NCI-H226 (cell line): ENCODE measurements around the gene FAM227A.

ENCODE experiments used
- DNase-seq: peaks from one replicate; pipeline ENCODE4 v3.0.0-alpha.2; 2015

Gene FAM227A

DNA sequence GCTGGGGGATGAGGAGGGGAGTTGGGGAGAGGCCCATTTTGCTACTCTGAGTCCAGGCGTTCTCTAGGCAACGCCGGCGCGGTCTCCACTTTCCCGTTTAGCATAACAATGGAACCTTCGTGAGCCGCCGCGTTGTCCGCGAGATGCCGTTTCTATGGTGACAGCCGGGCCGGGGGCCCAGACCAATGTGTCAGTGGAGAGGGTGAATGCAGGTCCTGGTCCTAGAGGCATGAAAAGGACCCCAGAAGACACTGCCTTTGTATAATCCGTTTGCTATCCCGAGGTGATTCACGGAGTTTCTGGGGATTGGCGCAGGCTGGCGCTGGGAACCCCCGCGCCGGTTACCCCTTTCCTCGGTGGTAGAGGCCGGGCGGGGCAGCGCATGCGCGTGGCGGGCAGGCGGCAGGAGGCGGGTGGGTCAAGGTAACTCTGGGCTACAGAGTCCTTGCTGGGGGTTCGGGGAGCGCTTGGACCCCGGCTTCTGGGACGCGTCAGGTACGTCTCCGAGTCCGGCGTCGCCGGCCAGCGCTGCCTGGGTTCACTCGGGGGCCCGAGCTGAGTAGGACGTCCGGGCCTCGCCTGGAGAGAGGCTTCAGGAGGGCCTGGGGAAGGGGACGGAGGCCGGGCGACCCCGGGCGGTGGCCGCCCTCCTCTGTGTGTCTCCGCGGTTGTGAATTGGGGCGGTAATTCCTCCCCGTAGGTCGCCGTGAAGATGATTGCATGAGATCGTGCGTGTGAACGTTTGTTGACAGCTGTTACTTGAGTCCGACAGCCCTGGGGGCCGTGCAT lies at the start of gene FAM227A, which contains the start of gene CBY1:
Gene FAM227A (minus strand): TSS at position 137 of the 789 bp plus-strand sequence. CDS start 6,224 bp downstream, outside the sequence.
Gene CBY1 (plus strand): TSS at position 383 of the 789 bp plus-strand sequence. CDS start 11,417 bp downstream, outside the sequence.
- DNase-seq: peak; percentile 57

DNA sequence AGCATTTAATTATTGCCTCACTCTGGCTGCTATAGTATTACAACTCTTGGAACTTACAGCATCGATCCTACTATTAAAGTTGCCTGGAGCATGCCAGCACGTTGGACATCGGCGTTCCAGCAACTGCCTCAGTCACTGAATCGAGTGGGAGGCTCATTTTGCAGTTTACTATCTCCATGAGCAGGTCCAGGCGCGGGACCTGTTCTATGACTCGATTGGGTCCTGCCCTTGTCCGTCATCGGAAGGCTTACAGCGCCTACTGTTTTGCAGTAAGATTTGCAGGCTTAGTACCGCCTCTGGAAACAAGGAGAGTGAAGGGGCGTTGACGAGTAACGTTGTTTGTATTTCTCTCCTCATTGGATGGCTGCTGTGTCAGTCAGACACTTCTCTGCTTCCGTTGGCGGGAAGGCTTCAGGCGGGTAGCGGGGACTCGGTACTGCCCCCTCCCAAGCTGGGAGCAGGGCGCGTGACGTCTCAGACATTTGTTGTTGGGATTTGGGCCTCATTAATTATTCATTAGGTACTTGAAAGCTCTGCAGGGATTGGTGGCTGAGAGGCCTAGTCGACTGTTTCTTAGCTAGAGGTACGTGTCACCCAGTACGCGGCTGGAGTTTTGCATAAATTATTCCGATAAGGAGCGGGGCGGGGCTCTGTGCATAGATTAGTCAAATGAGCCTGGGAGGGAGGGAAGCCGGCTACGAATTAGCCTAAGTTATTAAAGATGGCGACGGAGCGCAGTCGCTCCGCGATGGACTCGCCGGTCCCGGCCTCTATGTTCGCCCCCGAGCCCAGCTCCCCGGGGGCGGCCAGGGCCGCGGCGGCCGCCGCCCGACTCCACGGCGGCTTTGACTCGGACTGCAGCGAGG lies 49.3 kb upstream of the FAM227A start, which contains the start of gene GTPBP1:
Gene GTPBP1 (plus strand): TSS at position 710 of the 866 bp plus-strand sequence. CDS start 12 bp downstream, at position 722.
- DNase-seq: peak; percentile 96

DNA sequence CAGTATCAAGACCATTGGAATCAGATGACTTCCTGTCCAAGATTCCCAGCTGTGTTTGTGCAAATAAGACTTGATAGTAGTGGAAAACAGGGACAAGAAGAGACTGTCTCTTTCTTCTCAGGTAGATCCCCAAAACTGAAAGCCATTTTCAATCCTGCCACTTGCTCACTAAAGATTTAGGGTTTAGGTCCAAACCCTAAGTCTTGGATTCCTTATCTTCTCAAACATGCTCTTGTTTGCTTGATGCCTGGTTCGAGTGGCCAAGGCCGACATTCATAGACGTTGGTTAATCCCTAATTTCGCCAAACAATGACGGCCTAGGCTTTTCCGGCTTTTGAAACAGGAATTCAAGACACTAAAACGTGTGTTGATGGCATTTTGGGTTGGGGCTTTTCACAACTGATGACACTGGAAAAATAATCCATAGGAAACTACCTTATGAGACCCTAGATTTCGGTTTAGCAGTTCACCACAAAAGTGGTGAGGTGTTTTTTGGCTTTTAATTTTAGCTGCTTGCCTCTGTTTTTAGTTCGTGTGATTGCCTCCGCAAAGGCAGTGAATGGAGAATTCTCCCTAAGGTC lies 48.6 kb upstream of the FAM227A start:
- DNase-seq: no peak

DNA sequence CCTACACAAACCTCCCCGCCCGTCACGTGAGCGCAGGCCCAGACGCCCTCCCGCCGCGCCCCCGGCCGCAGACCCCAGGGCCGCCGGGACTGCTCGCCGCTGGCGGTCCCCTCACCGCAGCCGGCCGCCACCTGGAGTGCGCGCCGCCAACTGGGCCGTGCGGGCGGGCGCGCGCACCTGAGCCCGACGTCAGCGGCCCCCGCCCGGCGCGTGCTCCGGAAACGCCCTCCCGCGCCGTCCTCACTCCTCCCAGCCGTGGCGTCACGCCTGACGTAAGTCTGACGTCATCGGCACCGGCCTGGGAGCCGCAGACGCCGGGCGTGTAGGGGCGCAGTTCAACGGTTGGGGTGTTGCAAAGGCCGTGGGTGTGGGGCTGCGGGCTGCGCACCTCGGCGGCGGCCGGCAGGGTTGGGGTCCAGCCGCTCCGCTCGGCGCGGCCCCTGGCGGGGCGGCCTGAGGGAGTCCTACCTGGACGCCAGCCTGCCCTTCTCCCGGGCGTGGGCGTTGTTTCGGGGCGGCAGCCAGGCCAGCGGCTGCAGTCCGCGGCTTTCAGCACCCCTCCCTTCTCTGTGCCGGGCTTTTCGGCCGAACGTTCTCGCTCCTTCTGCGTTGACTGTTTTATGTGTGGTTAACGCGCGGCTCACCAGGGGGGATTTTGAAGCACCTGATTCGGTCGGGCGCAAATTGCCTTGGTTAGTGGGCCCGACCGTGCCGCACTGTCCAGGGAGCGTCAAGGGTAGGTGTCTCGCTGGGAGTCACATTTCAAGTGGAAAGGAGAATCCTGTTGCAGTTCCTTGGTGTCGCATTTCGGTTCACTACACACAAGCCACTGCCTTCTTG lies 44.8 kb upstream of the FAM227A start, which contains the start of gene JOSD1:
Gene JOSD1 (minus strand): TSS at position 155 of the 840 bp plus-strand sequence. CDS start 956 bp downstream, outside the sequence.
- DNase-seq: peak; percentile 84

DNA sequence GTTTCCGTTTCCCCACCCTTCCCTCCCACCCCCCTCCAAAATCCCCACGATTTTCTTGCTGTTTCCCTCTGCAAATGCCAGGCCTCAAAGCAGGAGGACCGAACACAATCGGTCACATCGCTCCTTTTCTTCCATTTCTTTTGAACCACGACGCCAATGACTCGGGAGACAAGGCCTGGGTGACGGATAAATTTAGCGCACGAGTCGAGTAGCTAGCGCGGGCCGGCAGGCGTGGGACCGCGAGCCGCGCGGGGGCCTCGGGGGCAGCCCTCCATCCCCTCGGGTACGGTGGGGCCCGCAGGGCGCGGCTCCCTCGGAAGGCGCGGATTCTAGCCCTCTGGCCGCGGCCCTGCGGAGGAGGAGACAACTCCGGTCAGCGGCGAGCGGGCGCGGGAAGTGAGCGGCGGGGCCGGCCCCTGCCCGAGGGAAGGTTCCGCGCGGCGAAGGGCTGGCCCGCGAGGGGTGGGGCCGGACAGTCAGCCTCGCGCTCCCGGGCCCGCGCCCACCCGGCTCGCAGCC lies 44.1 kb upstream of the FAM227A start:
- peak; percentile 55 for DNase-seq

DNA sequence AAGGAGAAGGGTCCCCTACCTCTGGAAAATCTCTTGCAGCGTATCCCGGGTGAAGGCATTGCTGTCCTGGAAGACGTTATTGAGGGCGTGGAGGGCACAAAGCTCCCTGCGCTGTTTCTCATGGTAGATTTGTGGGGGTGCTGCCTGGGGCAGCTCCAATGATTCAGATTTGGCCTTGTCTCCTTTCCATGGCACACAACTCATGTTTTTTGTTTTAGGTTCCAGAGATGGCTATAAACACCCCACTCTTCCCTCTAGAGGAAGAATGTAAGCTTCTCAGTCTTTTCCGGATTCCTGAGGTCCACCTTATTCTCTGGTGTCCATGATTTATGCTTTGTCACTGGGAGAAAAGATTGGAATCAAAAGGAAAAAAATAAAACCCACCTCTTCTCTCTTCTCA lies 43.6 kb upstream of the FAM227A start:
- no peak for DNase-seq

DNA sequence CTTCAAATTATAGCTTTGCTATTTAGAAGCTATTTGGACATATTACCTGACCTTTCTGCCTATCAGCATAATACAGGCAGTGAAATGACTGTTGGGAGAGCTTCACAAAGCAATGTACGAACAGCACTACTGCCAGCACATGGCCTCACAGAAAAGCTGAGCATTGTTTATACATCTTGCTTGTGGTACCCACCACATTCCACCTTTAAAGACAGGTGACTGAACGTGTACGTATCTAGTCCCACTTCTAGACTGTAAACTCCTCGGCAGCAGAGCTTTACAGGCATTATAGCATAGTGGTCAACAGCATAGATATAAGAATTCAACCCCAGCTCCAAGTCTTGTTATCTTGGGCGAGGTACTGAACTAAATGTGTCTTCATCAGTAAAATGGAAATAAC lies 43.0 kb upstream of the FAM227A start:
- no peak for DNase-seq

DNA sequence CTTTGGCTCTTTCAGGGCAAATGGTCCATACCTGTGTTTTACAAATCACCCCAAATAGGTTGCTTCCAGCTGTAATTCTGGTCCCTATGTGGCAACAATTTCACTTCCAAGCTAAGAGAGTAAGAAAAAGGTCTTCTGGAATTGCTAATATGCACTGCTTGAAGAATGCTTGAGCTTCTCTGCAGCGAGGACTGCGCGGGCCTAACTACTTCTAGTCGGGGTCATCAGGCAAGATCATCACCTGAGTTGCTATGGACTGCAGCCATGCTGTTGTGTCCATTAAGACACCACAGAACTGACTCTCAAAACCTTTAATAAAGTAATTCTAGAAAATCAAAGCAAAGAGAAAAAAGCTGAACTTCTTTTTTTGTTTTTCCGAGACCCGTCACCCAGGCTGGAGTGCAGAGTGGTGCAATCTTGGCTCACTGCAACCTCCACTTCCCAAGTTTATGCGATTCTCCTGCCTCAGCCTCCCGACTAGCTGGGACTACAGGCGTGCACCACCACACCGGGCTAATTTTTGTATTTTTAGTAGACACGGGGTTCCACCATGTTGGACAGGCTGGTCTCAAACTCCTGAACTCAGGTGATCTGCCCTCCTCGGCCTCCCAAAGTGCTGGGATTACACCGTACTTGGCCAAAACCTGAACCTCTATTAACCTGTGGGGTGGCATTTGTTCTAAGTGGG lies 42.4 kb upstream of the FAM227A start:
- no peak for DNase-seq

DNA sequence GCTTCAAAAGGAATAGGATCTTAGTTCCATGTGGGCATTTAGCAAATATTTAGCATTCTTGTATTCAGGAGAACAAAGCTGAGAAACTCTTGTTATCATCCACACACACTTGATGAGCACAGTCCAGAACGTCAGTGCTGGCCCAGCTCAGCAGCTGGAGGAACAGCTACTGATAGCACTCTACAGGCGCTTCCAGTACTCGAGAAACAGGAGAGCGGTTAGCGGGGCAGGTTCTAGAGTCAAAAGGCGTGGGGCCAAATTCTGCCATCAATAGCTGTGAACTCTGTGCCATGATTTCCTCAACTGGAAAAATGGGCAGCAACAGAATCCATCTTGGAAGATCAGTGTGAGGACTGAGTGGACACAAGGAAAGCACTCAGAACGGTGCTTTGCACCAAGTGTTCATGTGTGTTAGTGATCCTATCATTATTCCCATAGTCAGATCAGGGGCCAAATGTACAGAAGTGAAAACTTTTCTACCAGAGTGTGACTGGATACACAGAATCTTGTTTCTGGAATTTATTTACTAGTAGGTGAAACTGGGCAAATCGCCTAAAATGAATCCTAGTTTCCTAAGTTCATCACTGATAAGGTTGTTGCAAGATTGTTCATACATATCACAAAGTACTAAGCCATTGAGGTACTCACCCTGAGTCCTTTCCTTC lies 41.4 kb upstream of the FAM227A start:
- DNase-seq: no peak

DNA sequence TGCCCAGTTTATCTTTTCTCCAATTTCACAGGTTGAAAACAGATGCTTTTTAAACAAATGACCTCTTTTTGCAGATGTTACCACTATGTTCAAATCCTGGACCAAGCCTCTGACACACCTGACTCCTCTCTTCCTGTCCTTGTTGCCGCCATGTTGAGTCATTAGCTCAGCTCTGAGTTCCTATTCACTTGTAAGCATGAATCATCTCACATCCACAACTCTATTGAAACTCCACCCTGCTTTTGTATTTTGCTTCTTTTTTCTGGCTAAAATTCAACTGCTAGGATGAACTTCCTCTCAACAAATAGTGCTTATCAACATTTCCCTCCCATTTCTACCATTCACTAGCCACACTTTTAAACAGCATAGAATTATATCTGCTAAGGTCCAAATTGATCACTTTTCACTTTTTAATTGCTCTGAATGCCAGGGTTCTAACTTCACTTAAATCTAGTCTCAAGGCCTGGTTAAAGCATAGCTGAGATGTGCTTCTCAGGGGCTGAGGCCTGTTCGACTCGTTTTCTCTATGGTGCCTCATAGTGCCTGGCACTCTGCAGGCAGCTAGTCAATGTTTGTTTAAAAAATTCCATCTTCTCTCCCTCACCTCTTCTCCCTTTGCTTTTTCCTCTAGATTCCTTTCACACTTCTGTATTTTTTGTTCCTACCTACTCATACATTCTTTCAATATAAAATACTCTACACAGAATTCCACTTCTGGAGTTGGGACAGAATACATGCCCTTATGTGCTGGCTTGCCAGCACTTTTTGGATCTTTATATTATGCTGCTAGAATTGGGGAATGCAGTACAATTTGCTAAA lies 40.6 kb upstream of the FAM227A start:
- DNase-seq: peak; percentile 79

DNA sequence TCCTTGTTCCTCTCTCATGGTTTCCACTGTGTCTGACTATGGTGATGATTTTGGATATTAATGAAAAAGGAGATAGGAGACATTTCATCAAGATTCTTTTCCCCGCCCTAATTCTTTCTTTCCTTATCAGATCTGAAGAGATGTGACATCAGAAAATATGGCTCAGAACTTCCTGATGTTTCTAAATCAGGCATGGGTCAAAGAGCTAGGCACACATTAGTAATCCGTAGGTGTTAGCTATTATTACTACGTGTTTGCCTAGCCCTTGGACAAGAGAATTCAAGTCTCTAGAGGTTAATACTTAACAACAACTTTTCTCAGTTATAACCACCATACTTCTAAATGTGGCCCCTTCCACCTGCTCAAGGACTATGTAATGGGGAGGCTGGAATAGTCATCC lies 38.7 kb upstream of the FAM227A start:
- no peak for DNase-seq

DNA sequence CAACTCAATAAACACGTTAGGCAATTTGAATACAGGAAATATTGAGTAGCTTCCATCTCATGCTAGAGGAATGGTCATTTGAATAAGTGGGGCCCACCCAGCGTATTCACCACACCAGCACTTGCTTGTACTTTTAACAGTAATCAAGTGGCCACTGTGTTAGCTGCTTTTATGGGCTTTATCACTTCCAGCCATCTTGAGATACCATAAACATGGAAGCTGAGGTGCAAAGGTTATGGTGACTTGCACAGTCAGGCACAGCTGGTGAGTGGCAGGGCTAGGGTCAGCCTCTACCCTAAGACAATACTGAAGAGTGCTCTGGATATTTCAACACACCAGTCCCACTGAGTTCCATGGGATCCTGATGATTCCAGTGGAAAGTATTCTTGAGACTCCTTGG lies 37.9 kb upstream of the FAM227A start:
- DNase-seq: no peak

DNA sequence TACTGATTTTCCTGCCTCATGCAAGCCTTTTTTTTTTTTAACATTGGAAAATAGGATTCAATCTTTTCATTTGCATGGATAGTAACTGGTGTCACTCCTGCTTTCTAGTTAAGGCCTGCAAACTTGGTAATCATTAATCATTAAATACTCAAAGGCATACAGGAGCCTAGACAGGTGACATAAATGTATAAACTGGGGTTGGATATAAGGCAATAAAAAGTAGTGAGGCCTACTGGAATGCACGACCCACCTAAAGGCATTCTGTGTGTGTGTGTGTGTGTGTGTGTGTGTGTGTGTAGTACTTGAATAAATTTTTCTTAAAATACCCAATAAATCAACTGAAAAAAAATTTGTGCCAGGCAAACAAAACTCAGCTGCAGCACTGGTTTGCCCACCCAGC lies 33.5 kb upstream of the FAM227A start:
- DNase-seq: no peak

DNA sequence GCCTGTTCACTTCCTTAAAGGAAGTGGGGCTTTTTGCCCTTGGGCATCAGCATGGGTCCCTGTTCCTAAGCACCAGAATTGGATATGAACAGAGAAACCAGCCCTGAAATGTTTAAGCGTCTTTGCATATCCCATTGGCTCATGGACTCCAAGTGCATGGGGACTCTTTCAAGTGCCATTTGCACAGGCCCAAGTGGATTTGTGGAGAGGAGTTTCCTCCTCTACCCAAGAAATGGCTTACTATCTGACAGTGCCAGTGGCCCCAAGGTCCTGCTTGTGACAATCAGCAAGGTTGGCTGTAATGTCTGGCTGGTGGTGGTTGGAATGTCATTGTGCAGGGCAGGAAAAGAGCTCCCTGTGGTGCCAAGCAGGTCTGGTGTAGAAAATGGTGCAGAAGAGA lies 29.6 kb upstream of the FAM227A start:
- no peak for DNase-seq

DNA sequence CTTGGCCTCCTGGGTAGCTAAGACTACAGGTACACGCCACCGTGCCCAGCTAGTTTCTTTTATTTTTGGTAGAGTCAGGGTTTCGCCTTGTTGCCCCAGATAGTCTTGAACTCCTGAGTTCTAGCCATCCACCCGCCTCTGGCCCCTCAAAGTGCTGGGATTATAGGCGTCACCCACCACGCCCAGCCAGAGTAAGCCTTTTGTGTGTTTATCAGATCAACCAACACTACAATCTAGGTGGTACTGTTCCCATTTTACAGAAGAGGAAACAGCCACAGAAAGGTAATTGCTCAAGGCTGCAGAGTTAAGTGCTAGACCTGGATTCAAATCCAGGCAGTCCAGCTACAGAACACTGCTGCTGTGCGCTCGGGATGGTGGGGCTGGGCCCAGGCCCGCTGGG lies 28.7 kb upstream of the FAM227A start:
- DNase-seq: no peak

DNA sequence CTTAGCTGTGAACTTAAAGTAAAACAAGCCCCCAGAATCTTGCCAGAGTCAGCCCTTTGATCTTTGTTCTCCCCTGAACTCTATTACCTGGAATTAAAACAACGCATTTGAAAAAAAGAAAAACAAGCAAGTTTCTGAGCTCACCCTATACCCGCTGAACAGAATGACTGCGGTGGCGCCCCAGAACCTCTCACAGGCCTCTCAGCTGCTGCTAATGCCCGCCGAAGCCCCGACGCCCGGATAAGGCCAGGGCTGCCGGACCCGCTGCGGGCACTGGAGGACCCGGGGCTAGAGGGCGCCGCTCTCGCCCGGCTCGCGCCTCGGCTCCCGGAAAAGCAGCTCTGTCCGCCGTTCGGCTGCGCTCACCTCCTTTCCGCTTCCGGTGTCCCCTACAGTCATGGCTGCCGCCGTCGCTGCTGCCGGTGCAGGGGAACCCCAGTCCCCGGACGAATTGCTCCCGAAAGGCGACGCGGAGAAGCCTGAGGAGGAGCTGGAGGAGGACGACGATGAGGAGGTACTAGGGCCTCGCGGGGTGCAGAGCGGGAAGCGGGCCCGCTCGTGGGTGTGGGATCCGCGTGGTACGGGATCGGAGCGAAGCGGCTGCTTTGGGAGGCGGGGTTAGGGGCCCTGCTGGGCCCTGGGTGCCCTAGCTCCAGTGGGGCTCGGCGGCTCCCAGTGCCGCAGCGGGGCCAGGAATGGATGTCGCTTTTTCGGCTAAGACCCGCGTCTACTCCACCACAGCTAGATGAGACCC lies 25.6 kb upstream of the FAM227A start, which contains the start of gene TOMM22:
Gene TOMM22 (plus strand): TSS at position 376 of the 754 bp plus-strand sequence. CDS start 22 bp downstream, at position 398.
- DNase-seq: peak; percentile 69

DNA sequence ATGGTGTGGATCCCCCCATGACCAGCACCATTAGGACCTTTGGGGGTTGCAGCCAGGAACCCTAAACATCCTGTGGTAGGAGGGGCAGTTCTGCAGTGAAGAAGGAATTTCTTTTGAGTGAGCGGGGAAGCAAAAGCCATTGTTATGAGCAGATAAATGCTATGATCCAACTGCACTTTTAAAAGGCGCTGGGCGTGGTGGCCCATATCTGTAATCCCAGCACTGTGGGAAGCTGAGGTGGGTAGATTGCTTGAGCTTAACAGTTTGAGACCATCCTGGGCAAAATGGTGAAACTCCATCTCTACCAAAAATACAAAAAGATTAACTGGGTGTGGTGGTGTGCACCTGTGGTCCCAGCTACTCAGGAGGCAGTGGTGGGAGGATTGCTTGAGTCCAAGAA lies 19.6 kb upstream of the FAM227A start:
- no peak for DNase-seq

DNA sequence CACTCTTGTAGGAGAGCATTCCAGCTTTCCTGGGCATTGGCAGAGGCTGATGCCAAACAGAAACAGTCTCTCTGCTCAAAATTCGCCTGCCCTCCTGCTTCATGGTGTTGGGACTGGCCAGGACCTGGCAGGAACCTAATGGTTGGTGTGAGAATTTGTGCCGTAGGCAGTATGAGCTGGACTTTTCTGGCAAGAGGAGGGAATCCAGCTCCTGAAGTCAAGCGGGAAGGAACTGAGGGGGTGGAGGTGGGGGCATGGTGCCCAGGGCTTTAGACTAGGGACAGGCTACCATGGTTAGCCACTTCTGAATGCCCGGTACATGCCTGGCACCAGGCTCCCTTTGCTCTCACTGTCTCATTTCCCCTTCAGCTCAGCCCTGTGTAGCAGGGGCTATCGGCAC lies 18.7 kb upstream of the FAM227A start:
- DNase-seq: no peak
